Fibroblast of mammary gland (primary cell): ENCODE measurements around the gene PBRM1.

Experiments used
- DNase-seq: peaks from one replicate; pipeline ENCODE4 v3.0.0-alpha.2; 2010; ENCODE audit warnings: low read depth
- H3K4me3 ChIP-seq: 2 replicates; pipeline ENCODE4 v1.5.1; 2011; ENCODE audit warnings: low read depth, mild to moderate bottlenecking, low read length, moderate library complexity; ENCODE audit not compliant: control insufficient read depth
- CTCF ChIP-seq: conservative IDR thresholded peaks from 2 replicates; pipeline ENCODE4 v1.5.1; 2011; ENCODE audit warnings: low read depth, low read length, inconsistent platforms; ENCODE audit not compliant: control insufficient read depth, insufficient read depth

The PBRM1 gene

GRCh38 chr3:52524258-52524751 is 161.4 kb downstream of the PBRM1 start:
- TF ChIP-seq CTCF = no peak
- no peak for DNase-seq
- H3K4me3 ChIP-seq = no peak overlapping the region

- no peak overlapping the region for H3K4me3 ChIP-seq
- no peak for TF ChIP-seq CTCF
- no peak for DNase-seq
These were observed 162.1 kb downstream of the PBRM1 start for GRCh38 chr3:52523386-52524257.

- TF ChIP-seq CTCF = no peak
- H3K4me3 ChIP-seq = no peak overlapping the region
- DNase-seq = no peak
These were observed 163.0 kb downstream of the PBRM1 start for GRCh38 chr3:52522651-52523251.

GRCh38 chr3:52521881-52522650 is 163.6 kb downstream of the PBRM1 start:
- no peak overlapping the region for H3K4me3 ChIP-seq
- DNase-seq = no peak

GRCh38 chr3:52521488-52521824 is 164.3 kb downstream of the PBRM1 start:
- DNase-seq = no peak
- H3K4me3 ChIP-seq = no peak overlapping the region
- no peak for TF ChIP-seq CTCF

More at GRCh38 chr3:52521881-52522650, 163.6 kb downstream of the PBRM1 start:
- TF ChIP-seq CTCF = no peak

GRCh38 chr3:52520716-52521487 is 164.8 kb downstream of the PBRM1 start:
- no peak for TF ChIP-seq CTCF
- no peak overlapping the region for H3K4me3 ChIP-seq
- no peak for DNase-seq
